Liver (tissue), 9 donors: Measurements from ENCODE around the gene HOXD13. TPM values are rescaled to one million over a fixed set of nuclear protein-coding genes. Genes with fewer than 3 reads are reported as not detected.
A peak's percentile ranks its signal among the peaks of the same experiment; 100 is the strongest.

Experiments used
- DNase-seq: peaks from one replicate; pipeline ENCODE4 v3.0.0-alpha.2; 2017; ENCODE audit warnings: low spot score
- H3K27ac ChIP-seq, 2 donors: one replicate each; pipeline ENCODE4 v1.7.0; 2013; ENCODE audit warnings: inconsistent platforms in 2 of 2, low read length in 2 of 2, control low read depth in 1 of 2, low read depth in 1 of 2, mild to moderate bottlenecking in 1 of 2
- H3K27me3 ChIP-seq, 4 donors: one replicate each; pipeline versions ENCODE4 v1.6.1 to v1.7.0; 2013; ENCODE audit warnings: low read length in 3 of 4, inconsistent platforms in 1 of 4, mild to moderate bottlenecking in 1 of 4, moderate library complexity in 1 of 4; ENCODE audit not compliant: control insufficient read depth in 4 of 4, insufficient read depth in 4 of 4
- H3K36me3 ChIP-seq, 4 donors: one replicate each; pipeline versions ENCODE4 v1.6.1 to v1.7.0; 2013; ENCODE audit warnings: low read length in 3 of 4, mild to moderate bottlenecking in 3 of 4, low read depth in 1 of 4, moderate library complexity in 1 of 4; ENCODE audit not compliant: control insufficient read depth in 4 of 4, insufficient read depth in 3 of 4
- H3K4me1 ChIP-seq, 4 donors: one replicate each; pipeline versions ENCODE4 v1.6.1 to v1.7.0; 2013; ENCODE audit warnings: low read length in 3 of 4, mild to moderate bottlenecking in 3 of 4, moderate library complexity in 1 of 4; ENCODE audit not compliant: control insufficient read depth in 4 of 4, insufficient read depth in 4 of 4
- H3K4me3 ChIP-seq, 3 donors: one replicate each; pipeline versions ENCODE4 v1.6.1 to v1.7.0; 2013; ENCODE audit warnings: low read length in 3 of 3, control low read depth in 1 of 3, low read depth in 1 of 3, mild to moderate bottlenecking in 1 of 3
- H3K9ac ChIP-seq, 2 donors: one replicate each; pipeline ENCODE4 v1.7.0; 2013; ENCODE audit warnings: low read length in 2 of 2, mild to moderate bottlenecking in 2 of 2, moderate library complexity in 2 of 2, control low read depth in 1 of 2, low read depth in 1 of 2
- H3K9me3 ChIP-seq, 4 donors: one replicate each; pipeline versions ENCODE4 v1.6.1 to v1.7.0; 2013; ENCODE audit warnings: low read length in 3 of 4; ENCODE audit not compliant: control insufficient read depth in 4 of 4
- EGR1 ChIP-seq, 2 donors: IDR thresholded peaks; 2 replicates each; pipeline ENCODE4 v1.6.1; 2016 to 2018; ENCODE audit warnings: antibody characterized with exemption in 2 of 2, low read depth in 2 of 2
- FOXA1 ChIP-seq: IDR thresholded peaks from 2 replicates; pipeline ENCODE4 v1.6.1; 2016; ENCODE audit warnings: antibody characterized with exemption
- FOXA2 ChIP-seq: IDR thresholded peaks from 2 replicates; pipeline ENCODE4 v1.6.1; 2016; ENCODE audit warnings: antibody characterized with exemption
- GABPA ChIP-seq, 2 donors: IDR thresholded peaks in 1 of 2; conservative IDR thresholded peaks in 1 of 2; 2 replicates each; pipeline ENCODE4 v1.6.1; 2016; ENCODE audit warnings: antibody characterized with exemption in 2 of 2, mild to moderate bottlenecking in 1 of 2, moderate library complexity in 1 of 2
- HNF4A ChIP-seq, 2 donors: conservative IDR thresholded peaks; 2 replicates each; pipeline ENCODE4 v1.6.1; 2016; ENCODE audit warnings: antibody characterized with exemption in 2 of 2, mild to moderate bottlenecking in 2 of 2
- HNF4G ChIP-seq: IDR thresholded peaks from 2 replicates; pipeline ENCODE4 v1.6.1; 2016; ENCODE audit warnings: antibody characterized with exemption
- JUND ChIP-seq, 2 donors: IDR thresholded peaks; 2 replicates each; pipeline ENCODE4 v1.6.1; 2016; ENCODE audit warnings: antibody characterized with exemption in 2 of 2
- NR2F2 ChIP-seq: IDR thresholded peaks from 2 replicates; pipeline ENCODE4 v1.6.1; 2016; ENCODE audit warnings: antibody characterized with exemption
- RAD21 ChIP-seq, 2 donors: IDR thresholded peaks; 2 replicates each; pipeline ENCODE4 v1.6.1; 2016; ENCODE audit warnings: antibody characterized with exemption in 2 of 2, mild to moderate bottlenecking in 2 of 2
- RXRA ChIP-seq, 2 donors: IDR thresholded peaks; 2 replicates each; pipeline ENCODE4 v1.6.1; 2017 to 2018; ENCODE audit warnings: antibody characterized with exemption in 2 of 2, mild to moderate bottlenecking in 1 of 2
- TAF1 ChIP-seq: conservative IDR thresholded peaks from 2 replicates; pipeline ENCODE4 v1.6.1; 2016; ENCODE audit warnings: antibody characterized with exemption, mild to moderate bottlenecking
- YY1 ChIP-seq: IDR thresholded peaks from 2 replicates; pipeline ENCODE4 v1.6.1; 2016; ENCODE audit warnings: antibody characterized with exemption, mild to moderate bottlenecking
- ZBTB33 ChIP-seq: IDR thresholded peaks from 2 replicates; pipeline ENCODE4 v1.6.1; 2016; ENCODE audit warnings: antibody characterized with exemption
- WGBS: extraction: QIAGEN DNeasy Blood & Tissue Kit; methylation state at CpG from one replicate; pipeline ENCODE4 v1.1.7; 2013; 5-methylcytosine and 5-hydroxymethylcytosine counted together
- polyA plus RNA-seq, 2 donors: library from polyadenylated mRNA; stranded (reverse) in 1 of 2; unstranded in 1 of 2; fragments of 200-250 nt in 1 of 2; fragments of >200 nt in 1 of 2; fragmentation: Nextera tagmentation in 1 of 2; extraction: Ambion mirVana in 1 of 2; gene quantifications; one replicate each; pipeline versions ENCODE4 v1.2.1 to v1.2.3, GENCODE V29; 2013 to 2015
- total RNA-seq, 2 donors: library from RNA; depleted of rRNA; stranded (reverse); fragments of >200 nt; gene quantifications; one replicate each; pipeline ENCODE4 v1.2.3, GENCODE V29; 2014
- TF ChIP-seq, protein P1 (sequence below): IDR thresholded peaks from 2 replicates; pipeline ENCODE4 v1.6.1; 2016; ENCODE audit warnings: antibody characterized with exemption
- TF ChIP-seq, protein P2 (sequence below): fragments of 150-350 bp; IDR thresholded peaks from 2 replicates; pipeline ENCODE4 v1.5.1; 2017; ENCODE audit warnings: improper control_type of control experiment, low read depth, low read length; ENCODE audit not compliant: missing input control
- TF ChIP-seq, protein P3 (sequence below): IDR thresholded peaks from 2 replicates; pipeline ENCODE4 v1.6.1; 2016; ENCODE audit warnings: antibody characterized with exemption
- TF ChIP-seq, protein P4 (sequence below): IDR thresholded peaks from 2 replicates; pipeline ENCODE4 v1.6.1; 2016; ENCODE audit warnings: antibody characterized with exemption, mild to moderate bottlenecking
- donor health status: healthy.
- donor health status: healthy.
- donor health status: healthy.
- donor health status: healthy.
- donor health status: healthy.

Gene HOXD13
- total and polyA plus RNA-seq, 4 donors: not detected

DNA sequence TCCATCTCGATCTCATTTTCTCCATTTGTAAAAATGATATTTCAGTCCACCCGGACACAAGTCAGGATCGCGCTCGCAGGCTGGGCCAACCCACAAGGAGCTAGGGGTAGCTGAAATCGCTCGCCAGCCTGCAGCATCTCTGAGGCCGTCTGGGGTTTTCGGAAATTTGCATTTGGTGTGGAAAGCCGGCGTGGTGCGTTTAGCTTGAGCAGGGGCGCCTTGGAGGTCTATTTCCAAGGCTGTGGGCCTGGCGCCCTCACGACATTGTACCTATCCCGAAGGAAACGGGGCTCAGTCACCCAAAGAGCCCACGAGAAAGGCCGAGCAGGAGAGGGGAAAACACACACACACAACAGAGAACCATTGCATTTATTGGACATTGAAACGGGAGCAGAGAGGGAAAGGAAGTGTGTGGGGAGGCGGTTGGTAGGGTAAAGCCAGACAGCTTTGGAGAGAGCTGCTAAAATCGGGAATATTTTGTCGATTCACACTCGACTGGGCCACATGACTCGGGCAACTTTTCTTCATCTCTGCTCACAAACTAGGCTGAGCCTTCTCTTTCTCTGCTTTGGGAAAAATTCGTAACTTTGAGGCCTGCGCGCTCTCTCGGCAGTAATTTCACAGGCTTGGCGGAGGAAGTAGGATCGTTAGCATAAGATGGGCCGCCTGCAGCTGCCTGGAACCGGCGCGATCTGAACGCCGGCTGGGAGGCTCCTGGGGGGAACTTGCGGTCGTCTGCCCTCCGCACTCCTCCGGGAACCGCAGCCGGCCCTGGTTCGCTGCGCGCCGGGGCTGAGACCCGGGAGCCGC is 35.9 kb downstream of the HOXD13 start:
- H3K9me3 ChIP-seq: peaks cover 0 to 11% (median 0%) of the 10 kb centered on the region in 4 donors
- 10% methylated on average over 49 of the region's 49 CpGs for WGBS
- TF ChIP-seq HNF4A (conservative IDR thresholded peaks at IDR 0.05) (no peak), TAF1 (no peak), FOXA2 (no peak), ZBTB33 (no peak), YY1 (no peak), EGR1 (IDR thresholded peaks at IDR 0.05; ENCODE audit: low read depth in 2 of 2) (no peak), RXRA (IDR thresholded peaks at IDR 0.05) (no peak), JUND (IDR thresholded peaks at IDR 0.05) (no peak), RAD21 (IDR thresholded peaks at IDR 0.05) (no peak), GABPA (IDR thresholded peaks at IDR 0.05 in 1 of 2, conservative IDR thresholded peaks at IDR 0.05 in 1 of 2) (no peak), HNF4G (no peak), FOXA1 (no peak), NR2F2 (no peak)
- TF ChIP-seq, protein P1, sequence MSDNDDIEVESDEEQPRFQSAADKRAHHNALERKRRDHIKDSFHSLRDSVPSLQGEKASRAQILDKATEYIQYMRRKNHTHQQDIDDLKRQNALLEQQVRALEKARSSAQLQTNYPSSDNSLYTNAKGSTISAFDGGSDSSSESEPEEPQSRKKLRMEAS: no peak
- TF ChIP-seq, protein P2, sequence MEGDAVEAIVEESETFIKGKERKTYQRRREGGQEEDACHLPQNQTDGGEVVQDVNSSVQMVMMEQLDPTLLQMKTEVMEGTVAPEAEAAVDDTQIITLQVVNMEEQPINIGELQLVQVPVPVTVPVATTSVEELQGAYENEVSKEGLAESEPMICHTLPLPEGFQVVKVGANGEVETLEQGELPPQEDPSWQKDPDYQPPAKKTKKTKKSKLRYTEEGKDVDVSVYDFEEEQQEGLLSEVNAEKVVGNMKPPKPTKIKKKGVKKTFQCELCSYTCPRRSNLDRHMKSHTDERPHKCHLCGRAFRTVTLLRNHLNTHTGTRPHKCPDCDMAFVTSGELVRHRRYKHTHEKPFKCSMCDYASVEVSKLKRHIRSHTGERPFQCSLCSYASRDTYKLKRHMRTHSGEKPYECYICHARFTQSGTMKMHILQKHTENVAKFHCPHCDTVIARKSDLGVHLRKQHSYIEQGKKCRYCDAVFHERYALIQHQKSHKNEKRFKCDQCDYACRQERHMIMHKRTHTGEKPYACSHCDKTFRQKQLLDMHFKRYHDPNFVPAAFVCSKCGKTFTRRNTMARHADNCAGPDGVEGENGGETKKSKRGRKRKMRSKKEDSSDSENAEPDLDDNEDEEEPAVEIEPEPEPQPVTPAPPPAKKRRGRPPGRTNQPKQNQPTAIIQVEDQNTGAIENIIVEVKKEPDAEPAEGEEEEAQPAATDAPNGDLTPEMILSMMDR: no peak
- TF ChIP-seq, protein P3, sequence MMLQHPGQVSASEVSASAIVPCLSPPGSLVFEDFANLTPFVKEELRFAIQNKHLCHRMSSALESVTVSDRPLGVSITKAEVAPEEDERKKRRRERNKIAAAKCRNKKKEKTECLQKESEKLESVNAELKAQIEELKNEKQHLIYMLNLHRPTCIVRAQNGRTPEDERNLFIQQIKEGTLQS: no peak
- no peak overlapping the region for H3K9ac ChIP-seq
- no peak overlapping the region for H3K4me3 ChIP-seq
- no peak overlapping the region for H3K27ac ChIP-seq
- DNase-seq: no peak
- H3K4me1 ChIP-seq: peaks cover 2 to 14% (median 6%) of the 10 kb centered on the region in 4 donors
- no peaks in the 10 kb centered on the region for H3K36me3 ChIP-seq
- peaks cover 8 to 52% (median 25%) of the 10 kb centered on the region in 4 donors for H3K27me3 ChIP-seq

- Histone ChIP-seq H3K36me3 (no peaks in the 10 kb centered on the region), H3K27me3 (peaks cover 8 to 60% (median 26%) of the 10 kb centered on the region in 4 donors), H3K4me1 (peaks cover 2 to 14% (median 6%) of the 10 kb centered on the region in 4 donors), H3K9me3 (peaks cover 0 to 11% (median 0%) of the 10 kb centered on the region in 4 donors), H3K9ac (no peak within 1 kb of the TSS), H3K27ac (no peak within 1 kb of the TSS), H3K4me3 (peak within 1 kb of the TSS in 1 of 3 donors; percentile 44)
- no peak for DNase-seq
- TF ChIP-seq FOXA2: no peak
- TF ChIP-seq, protein P4, sequence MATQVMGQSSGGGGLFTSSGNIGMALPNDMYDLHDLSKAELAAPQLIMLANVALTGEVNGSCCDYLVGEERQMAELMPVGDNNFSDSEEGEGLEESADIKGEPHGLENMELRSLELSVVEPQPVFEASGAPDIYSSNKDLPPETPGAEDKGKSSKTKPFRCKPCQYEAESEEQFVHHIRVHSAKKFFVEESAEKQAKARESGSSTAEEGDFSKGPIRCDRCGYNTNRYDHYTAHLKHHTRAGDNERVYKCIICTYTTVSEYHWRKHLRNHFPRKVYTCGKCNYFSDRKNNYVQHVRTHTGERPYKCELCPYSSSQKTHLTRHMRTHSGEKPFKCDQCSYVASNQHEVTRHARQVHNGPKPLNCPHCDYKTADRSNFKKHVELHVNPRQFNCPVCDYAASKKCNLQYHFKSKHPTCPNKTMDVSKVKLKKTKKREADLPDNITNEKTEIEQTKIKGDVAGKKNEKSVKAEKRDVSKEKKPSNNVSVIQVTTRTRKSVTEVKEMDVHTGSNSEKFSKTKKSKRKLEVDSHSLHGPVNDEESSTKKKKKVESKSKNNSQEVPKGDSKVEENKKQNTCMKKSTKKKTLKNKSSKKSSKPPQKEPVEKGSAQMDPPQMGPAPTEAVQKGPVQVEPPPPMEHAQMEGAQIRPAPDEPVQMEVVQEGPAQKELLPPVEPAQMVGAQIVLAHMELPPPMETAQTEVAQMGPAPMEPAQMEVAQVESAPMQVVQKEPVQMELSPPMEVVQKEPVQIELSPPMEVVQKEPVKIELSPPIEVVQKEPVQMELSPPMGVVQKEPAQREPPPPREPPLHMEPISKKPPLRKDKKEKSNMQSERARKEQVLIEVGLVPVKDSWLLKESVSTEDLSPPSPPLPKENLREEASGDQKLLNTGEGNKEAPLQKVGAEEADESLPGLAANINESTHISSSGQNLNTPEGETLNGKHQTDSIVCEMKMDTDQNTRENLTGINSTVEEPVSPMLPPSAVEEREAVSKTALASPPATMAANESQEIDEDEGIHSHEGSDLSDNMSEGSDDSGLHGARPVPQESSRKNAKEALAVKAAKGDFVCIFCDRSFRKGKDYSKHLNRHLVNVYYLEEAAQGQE: no peak
- TF ChIP-seq ZBTB33: no peak
- TF ChIP-seq, protein P2: no peak
- no peak for TF ChIP-seq HNF4G
- no peak for TF ChIP-seq EGR1 (IDR thresholded peaks at IDR 0.05; ENCODE audit: low read depth in 2 of 2)
- no peak for TF ChIP-seq JUND (IDR thresholded peaks at IDR 0.05)
- WGBS: 4% methylated on average over 64 of the region's 64 CpGs
Observed at GRCh38 chr2:176128982-176129796, 36.7 kb downstream of the HOXD13 start, which contains the start of gene HOXD8. HOXD8 (plus strand) TSS chr2:176129705; CDS start chr2:176130367, 662 bp downstream.
